GM19099 (cell line): ENCODE measurements around the gene FBXO9.

Experiments
- POLR2A ChIP-seq: IDR thresholded peaks from 3 replicates; pipeline ENCODE4 v1.6.1; 2011; ENCODE audit warnings: low read depth; ENCODE audit not compliant: insufficient read length; ENCODE audit errors: extremely low read depth

Gene FBXO9

DNA sequence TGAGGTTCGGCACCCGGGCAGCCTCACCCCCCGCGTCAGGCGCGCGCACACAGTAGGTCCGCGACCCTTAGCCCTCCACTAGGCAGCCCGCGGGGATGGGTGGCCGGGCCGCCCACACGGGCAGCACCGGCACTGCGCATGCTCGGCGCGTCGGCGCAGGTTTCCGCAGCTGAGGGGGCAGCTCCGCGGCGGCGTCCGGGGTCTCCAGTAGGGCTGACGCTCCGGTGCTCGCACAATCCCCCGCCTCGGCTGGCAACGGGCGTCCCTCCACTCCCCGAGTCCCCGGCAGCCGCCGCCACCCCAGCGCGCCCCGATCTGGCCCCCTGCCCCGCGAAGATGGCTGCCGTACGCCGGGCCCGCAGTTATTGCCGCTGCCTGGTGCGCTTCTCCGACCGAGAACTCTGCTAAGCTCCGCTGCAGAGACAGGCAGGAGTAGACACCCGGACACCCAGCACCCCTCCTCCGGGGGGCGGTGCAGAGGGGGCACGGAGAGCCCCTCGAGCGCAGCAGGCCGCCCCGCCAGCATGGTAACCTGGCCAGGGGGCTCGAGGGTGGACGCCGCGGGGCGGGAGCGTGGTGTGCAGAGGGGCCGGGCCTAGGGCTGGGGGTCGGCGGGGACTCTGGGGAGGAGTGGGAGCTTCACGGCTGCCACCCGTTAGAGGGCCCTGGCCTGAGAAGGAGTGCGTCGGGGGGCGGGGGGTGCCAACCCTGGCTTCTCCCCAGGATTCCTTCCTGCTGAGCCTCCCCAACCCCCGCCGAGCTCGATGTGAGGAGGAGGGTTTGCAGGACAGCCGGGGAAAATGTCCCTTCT lies at the start of gene FBXO9:
FBXO9 (plus strand) TSS at position 139 of the 811 bp plus-strand sequence; CDS start at position 525, 386 bp downstream.
- peak; percentile 71 for TF ChIP-seq POLR2A

DNA sequence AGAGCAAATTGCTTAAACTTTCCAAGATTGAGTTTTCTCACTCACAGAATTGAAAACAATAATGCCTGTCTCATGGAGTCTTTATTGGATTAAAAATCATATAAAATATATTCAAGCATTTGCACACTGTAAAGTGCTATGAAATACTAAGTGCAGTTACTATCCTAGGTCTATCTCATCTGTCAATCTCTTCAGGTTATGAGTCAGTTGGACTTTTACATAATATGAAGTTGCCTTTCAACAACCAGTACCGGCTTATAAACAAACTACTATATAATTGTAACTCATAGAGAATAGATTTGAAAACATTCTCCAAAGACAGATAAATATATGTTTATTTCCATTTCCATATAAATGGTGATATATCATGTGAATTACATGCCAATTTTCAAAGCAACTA lies 49.7 kb upstream of the FBXO9 start:
- no peak for TF ChIP-seq POLR2A

GRCh38 chr6:53018446-53018845 lies 46.8 kb upstream of the FBXO9 start:
- TF ChIP-seq POLR2A = no peak

DNA sequence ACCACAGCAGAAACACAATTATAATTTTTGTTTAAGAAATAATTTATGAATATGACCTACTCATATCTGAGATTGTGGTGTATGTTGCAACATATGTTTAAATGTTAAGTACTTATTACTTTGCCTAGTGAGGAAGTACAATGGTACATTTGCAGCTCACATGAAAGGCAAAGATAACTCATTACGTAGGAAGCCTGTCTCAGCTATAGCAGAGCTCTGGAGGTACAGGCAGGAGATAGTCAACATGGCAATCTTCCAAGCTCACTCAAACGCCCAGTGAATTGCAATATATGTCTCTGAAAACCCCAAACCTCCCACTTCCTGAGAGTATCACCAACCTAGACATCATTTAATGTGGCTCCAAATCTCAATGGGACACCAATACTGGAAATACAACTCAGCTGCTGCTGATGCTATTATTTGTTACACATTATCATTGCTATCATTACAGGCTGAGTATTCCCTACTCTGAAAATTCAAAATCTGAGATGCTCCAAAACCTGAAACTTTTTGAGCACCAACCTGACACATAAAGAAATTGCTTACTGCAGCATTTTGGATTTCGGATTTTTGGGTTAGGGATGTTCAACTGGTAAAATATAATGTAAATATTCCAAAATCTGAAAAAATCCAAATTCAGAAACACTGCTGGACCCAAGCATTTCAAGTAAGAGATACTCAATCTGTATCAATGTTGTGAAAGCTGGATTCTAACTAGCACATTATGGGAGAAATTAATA lies 45.0 kb upstream of the FBXO9 start:
- TF ChIP-seq POLR2A = no peak

- no peak for TF ChIP-seq POLR2A
Observed at GRCh38 chr6:53023323-53023722, 41.9 kb upstream of the FBXO9 start.

GRCh38 chr6:53026526-53026925 lies 38.7 kb upstream of the FBXO9 start:
- TF ChIP-seq POLR2A = no peak

DNA sequence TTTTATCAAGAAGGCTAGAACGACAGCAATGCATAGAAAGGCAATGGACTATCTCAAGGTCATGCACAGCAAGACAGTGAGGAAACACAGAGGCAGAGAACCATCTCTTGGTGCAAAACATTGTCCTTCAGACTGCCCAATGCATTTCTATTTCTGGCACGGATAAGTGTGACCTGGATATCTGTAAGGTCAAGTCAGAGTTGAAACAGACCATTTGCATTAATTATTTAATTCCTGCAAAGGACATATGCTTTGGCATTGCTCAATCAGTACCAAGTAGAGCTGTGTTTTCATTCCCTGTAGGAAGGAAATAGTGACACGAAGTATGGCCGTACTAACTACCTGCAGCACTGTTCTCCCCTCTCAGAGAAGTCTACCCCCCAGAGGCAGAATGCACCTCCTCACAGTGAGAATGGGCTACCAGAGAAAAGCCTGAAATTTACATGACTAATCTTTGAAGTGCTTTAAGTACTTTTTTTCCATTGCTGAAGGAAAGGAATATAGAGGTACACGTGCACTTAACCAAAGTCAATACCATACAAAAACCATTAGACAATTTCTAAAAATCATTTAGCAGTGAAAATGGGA lies 38.0 kb upstream of the FBXO9 start:
- TF ChIP-seq POLR2A = no peak

- TF ChIP-seq POLR2A = no peak
Observed at GRCh38 chr6:53028467-53028866, 36.7 kb upstream of the FBXO9 start.

- no peak for TF ChIP-seq POLR2A
Observed at GRCh38 chr6:53029257-53029656, 35.9 kb upstream of the FBXO9 start.

- no peak for TF ChIP-seq POLR2A
Observed at GRCh38 chr6:53029761-53030160, 35.4 kb upstream of the FBXO9 start.

DNA sequence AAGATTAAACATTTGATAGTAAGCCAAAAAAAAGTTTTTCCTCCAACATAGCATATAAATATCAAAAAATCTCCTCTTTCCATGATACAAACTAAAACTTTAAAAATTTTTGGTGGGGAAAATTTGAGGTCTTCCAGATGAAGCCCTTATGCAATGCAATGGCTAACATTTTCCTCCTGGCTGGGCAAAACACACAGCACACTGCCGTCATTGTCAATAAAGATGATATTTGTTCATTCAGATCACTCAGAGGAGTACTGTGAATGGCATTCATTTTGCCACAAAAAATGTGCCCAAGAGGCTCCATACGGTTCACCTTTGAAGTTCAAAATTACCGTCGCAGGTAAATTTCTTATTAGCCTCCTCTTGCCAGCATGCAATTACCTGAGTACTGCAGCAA lies 33.9 kb upstream of the FBXO9 start:
- TF ChIP-seq POLR2A = no peak

DNA sequence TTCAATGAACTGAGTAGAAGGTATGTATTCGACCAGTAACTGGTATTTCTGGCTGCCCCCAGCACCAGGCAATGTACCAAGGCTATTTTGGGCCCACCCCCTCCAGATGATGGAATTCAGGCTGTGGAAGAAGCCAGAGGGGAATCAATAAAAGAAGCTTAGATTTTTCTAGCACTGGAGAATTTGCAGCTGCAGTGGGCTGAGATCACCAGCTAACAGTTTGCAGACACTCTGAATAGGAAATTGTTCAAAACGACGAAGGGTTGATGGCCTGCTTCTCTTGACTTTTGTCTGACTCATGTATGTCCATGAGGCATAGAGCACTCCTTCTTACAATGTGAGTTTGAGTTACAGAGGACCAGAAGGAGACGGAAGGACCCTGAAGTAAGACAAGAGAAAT lies 32.4 kb upstream of the FBXO9 start:
- TF ChIP-seq POLR2A = no peak

DNA sequence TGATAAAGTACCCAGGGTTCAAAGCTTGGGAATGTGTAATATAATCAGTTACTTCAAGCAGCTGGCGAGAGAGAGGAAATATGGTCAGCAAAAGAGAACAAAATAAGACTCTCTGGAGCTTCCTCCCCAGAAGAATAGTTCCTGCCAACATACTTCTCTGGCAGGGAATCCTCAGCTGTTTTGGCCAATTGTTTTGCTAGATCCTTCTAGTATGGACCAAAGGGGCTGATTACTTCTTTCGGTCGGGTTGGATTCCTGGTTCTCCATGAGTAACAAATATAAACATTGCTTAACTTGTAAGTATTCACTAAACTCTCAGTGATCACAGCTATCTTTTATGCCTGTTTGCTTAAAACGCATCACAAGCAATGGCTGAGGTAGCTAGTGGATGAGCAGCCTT lies 31.4 kb upstream of the FBXO9 start:
- no peak for TF ChIP-seq POLR2A

DNA sequence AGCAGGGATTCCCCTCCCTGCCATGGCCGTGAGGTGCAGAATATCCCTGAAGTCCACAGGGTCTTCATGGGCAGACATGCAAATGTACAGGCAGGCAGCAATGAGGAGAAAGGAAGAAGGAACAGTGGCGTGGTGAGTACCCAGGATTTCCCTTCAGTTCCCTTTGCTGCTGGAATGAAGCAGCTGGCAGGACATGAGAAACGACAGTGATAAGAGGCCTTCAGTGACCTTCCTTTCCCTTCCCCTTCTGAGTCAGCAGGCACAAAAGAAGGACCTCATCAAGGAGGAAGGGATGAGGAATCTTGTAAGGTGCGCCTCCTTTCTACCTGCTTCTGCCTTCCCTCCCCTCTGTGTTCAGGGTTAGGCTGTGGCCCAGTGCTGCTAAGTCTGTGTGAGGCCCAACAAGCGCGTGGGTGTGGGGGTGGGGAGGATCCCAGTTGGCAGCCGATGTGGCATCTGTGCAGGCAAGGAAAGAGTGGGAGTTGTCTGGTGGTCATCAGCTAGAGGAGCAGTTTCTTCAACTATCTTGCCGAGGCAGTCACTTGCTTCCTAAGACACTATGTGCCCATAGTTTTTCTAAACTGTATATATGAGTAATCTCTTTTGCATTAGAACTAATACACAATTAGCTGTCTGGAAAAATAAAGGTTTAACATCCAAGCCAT lies 29.5 kb upstream of the FBXO9 start:
- no peak for TF ChIP-seq POLR2A

DNA sequence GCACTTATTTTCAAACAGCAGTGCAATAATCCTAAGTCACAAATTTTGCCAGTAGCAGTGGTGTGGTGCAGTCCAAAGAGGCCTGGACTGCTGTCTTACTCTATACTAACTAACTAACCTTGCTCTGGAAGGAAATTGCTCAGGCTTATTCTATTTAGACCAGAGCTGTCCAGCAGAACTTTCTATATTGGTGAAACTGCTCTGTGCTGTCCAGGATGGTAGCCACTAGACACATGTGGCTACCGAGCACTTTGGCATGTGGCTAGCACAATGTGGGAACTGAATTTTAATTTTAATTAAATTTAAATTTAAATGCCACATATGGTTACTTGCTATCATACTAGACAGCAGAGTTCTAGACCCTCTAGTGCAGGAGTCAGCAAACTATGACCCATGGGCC lies 27.1 kb upstream of the FBXO9 start:
- no peak for TF ChIP-seq POLR2A
